GM23338 (cell line): Measurements from ENCODE around the gene ADAMTS20. TPM values are rescaled to one million over a fixed set of nuclear protein-coding genes. Genes with fewer than 3 reads are reported as not detected.

Experiments
- ATAC-seq: fragments of 200-7000 bp; cut with Tn5 transposase; 3 replicates; pipeline ENCODE4 v1.9.1; 2020
- DNase-seq: peaks from one replicate; pipeline ENCODE4 v3.0.0-alpha.2; 2015; ENCODE audit warnings: low spot score
- H2AFZ ChIP-seq: fragments of 200-600 bp; sonication (generic); 2 replicates; pipeline ENCODE4 v1.8.0; 2016; ENCODE audit warnings: antibody characterized with exemption, mild to moderate bottlenecking, moderate library complexity
- H3F3A ChIP-seq: fragments of 200-600 bp; sonication (generic); replicated peaks from 2 replicates; pipeline ENCODE4 v1.8.0; 2017; ENCODE audit warnings: antibody characterized with exemption, mixed run types, low read depth
- H3K27ac ChIP-seq: fragments of 200-600 bp; sonication (generic); 2 replicates; pipeline ENCODE4 v1.6.1; 2016; ENCODE audit warnings: low read depth
- H3K27me3 ChIP-seq: fragments of 200-600 bp; sonication (generic); 2 replicates; pipeline ENCODE4 v1.8.0; 2016; ENCODE audit warnings: mild to moderate bottlenecking, mixed run types, moderate library complexity; ENCODE audit not compliant: insufficient read depth
- H3K36me3 ChIP-seq: fragments of 200-600 bp; sonication (generic); 2 replicates; pipeline ENCODE4 v1.8.0; 2016; ENCODE audit warnings: mild to moderate bottlenecking; ENCODE audit not compliant: insufficient read depth
- H3K4me1 ChIP-seq: fragments of 200-600 bp; sonication (generic); 2 replicates; pipeline ENCODE4 v1.8.0; 2016; ENCODE audit warnings: mild to moderate bottlenecking, moderate library complexity; ENCODE audit not compliant: insufficient read depth
- H3K4me2 ChIP-seq: fragments of 200-600 bp; sonication (generic); 2 replicates; pipeline ENCODE4 v1.7.1; 2017; ENCODE audit warnings: mixed run types
- H3K4me3 ChIP-seq: fragments of 200-600 bp; sonication (generic); 2 replicates; pipeline ENCODE4 v1.6.1; 2016; ENCODE audit warnings: mixed run types
- H3K79me2 ChIP-seq: fragments of 200-600 bp; sonication (generic); replicated peaks from 2 replicates; pipeline ENCODE4 v1.8.0; 2017; ENCODE audit warnings: mild to moderate bottlenecking; ENCODE audit not compliant: insufficient read depth
- H3K9me2 ChIP-seq: fragments of 200-600 bp; sonication (generic); 2 replicates; pipeline ENCODE4 v1.8.0; 2017; ENCODE audit not compliant: insufficient read depth
- H4K20me1 ChIP-seq: fragments of 200-600 bp; sonication (generic); replicated peaks from 2 replicates; pipeline ENCODE4 v1.8.0; 2017; ENCODE audit warnings: mild to moderate bottlenecking; ENCODE audit not compliant: insufficient read depth
- H3K27ac Mint-ChIP-seq: 2 replicates; pipeline ENCODE4 v1.8.0; 2020; ENCODE audit warnings: inconsistent platforms, mild to moderate bottlenecking, moderate library complexity, mixed read lengths
- H3K27me3 Mint-ChIP-seq: 3 replicates; pipeline ENCODE4 v1.8.0; 2022; ENCODE audit warnings: low read depth, mild to moderate bottlenecking, moderate library complexity, mixed read lengths, inconsistent platforms; ENCODE audit not compliant: insufficient read depth, poor library complexity
- H3K36me3 Mint-ChIP-seq: 3 replicates; pipeline ENCODE4 v1.8.0; 2021; ENCODE audit warnings: low read depth, mild to moderate bottlenecking, inconsistent platforms, moderate library complexity, mixed read lengths
- H3K4me1 Mint-ChIP-seq: 3 replicates; pipeline ENCODE4 v1.8.0; 2020; ENCODE audit warnings: mild to moderate bottlenecking, inconsistent platforms, mixed read lengths
- H3K4me3 Mint-ChIP-seq: 3 replicates; pipeline ENCODE4 v1.8.0; 2021; ENCODE audit warnings: moderate library complexity, mild to moderate bottlenecking, inconsistent platforms, mixed read lengths
- H3K9me3 Mint-ChIP-seq: 3 replicates; pipeline ENCODE4 v1.8.0; 2020; ENCODE audit warnings: moderate library complexity, mild to moderate bottlenecking, inconsistent platforms, mixed read lengths
- CREB1 ChIP-seq: fragments of 250-450 bp; sonication (Bioruptor Pico); IDR thresholded peaks from 2 replicates; pipeline ENCODE4 v1.5.0; 2020; ENCODE audit warnings: low read depth, mild to moderate bottlenecking, moderate library complexity
- EZH2 ChIP-seq: fragments of 200-600 bp; sonication (generic); IDR thresholded peaks from one replicate; pipeline ENCODE4 v1.8.0; 2017; ENCODE audit warnings: antibody characterized with exemption, mild to moderate bottlenecking, low read depth; ENCODE audit not compliant: unreplicated experiment
- EZH2phosphoT487 ChIP-seq: fragments of 200-600 bp; sonication (generic); IDR thresholded peaks from one replicate; pipeline ENCODE4 v1.8.1; 2018; ENCODE audit warnings: antibody characterized with exemption; ENCODE audit not compliant: unreplicated experiment
- JUNB ChIP-seq: IDR thresholded peaks from one replicate; pipeline ENCODE4 v1.6.1; 2016; ENCODE audit warnings: antibody characterized with exemption; ENCODE audit not compliant: unreplicated experiment
- NANOG ChIP-seq: IDR thresholded peaks from 2 replicates; pipeline ENCODE4 v1.6.1; 2016; ENCODE audit warnings: antibody characterized with exemption, borderline replicate concordance
- POLR2AphosphoS5 ChIP-seq: IDR thresholded peaks from 2 replicates; pipeline ENCODE4 v1.6.1; 2016; ENCODE audit warnings: antibody characterized with exemption, low read depth
- STAT1 ChIP-seq: IDR thresholded peaks from one replicate; pipeline ENCODE4 v1.6.1; 2016; ENCODE audit warnings: antibody characterized with exemption; ENCODE audit not compliant: unreplicated experiment
- ZNF114 ChIP-seq: fragments of 250-450 bp; sonication (Bioruptor Pico); IDR thresholded peaks from 2 replicates; pipeline ENCODE4 v1.5.0; 2020; ENCODE audit warnings: mild to moderate bottlenecking, moderate library complexity
- ZNF331 ChIP-seq: fragments of 250-450 bp; sonication (Bioruptor Pico); IDR thresholded peaks from 2 replicates; pipeline ENCODE4 v1.5.0; 2020; ENCODE audit warnings: low read depth, mild to moderate bottlenecking, moderate library complexity
- polyA plus RNA-seq: library from polyadenylated mRNA; unstranded; fragments of >200 nt; fragmentation: Nextera tagmentation; extraction: Ambion mirVana; gene quantifications from 2 replicates; pipeline ENCODE4 v1.2.1, GENCODE V29; 2016
- total RNA-seq: library from RNA; depleted of rRNA; stranded (reverse); fragments of >200 nt; shearing (Covaris generic); gene quantifications from 2 replicates; pipeline ENCODE4 v1.2.3, GENCODE V29; 2014
- TF ChIP-seq, protein P1 (sequence below): fragments of 250-450 bp; sonication (Bioruptor Pico); IDR thresholded peaks from 2 replicates; pipeline ENCODE4 v1.5.0; 2020; ENCODE audit warnings: mild to moderate bottlenecking, moderate library complexity
- TF ChIP-seq, protein P2 (sequence below), 2 experiments: fragments of 200-600 bp in 1 of 2; sonication (generic) in 1 of 2; conservative IDR thresholded peaks; 2 replicates each; pipeline versions ENCODE4 v1.5.1 to v1.6.1; 2016 to 2017; ENCODE audit warnings: antibody characterized with exemption in 2 of 2, low read depth in 2 of 2, mild to moderate bottlenecking in 2 of 2, moderate library complexity in 1 of 2
- TF ChIP-seq, protein P3 (sequence below): IDR thresholded peaks from 2 replicates; pipeline ENCODE4 v1.6.1; 2016; ENCODE audit warnings: antibody characterized with exemption
- TF ChIP-seq, protein P4 (sequence below): IDR thresholded peaks from one replicate; pipeline ENCODE4 v1.6.1; 2018; ENCODE audit warnings: antibody characterized with exemption; ENCODE audit not compliant: unreplicated experiment

The ADAMTS20 gene
- total and polyA plus RNA-seq, 2 experiments from 2014 or later, result 2.0 to 9.3 TPM

DNA sequence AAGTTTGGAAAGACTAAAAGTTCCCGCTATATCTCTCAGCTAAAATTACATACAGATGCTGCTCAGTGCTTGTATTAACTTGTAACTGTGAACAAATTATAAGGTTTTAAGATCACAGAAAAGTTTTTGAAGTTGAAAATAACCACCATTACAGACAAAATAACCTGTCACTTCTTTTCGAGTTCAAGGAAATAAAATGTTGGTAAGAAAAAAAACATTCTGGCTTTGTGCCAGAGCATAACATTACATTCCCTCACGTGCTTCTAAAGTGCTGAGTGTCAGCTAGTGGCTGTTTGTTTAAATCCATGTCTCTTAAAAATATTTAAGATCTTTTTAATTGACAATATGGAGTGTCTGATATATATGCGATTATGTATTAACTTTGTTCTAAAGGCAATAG is 27.2 kb upstream of the ADAMTS20 start:
- Histone ChIP-seq H3K4me3 (no peak overlapping the region), H3K4me1 (no peaks in the 10 kb centered on the region), H3K27ac (no peak overlapping the region), H3K9me2 (0 out of 2 replicates have a peak, but pooled peaks cover 4% of the 10 kb centered on the region), H3K27me3 (no peaks in the 10 kb centered on the region), H3F3A (no peaks in the 10 kb centered on the region), H3K36me3 (no peaks in the 10 kb centered on the region), H2AFZ (peak overlapping the region; percentile 64; the same call in 1 of the 2 replicates), H3K79me2 (no peaks in the 10 kb centered on the region), H4K20me1 (no peaks in the 10 kb centered on the region), H3K4me2 (no peak overlapping the region)
- TF ChIP-seq POLR2AphosphoS5, result no peak
- no peak for TF ChIP-seq EZH2phosphoT487
- TF ChIP-seq, protein P1, sequence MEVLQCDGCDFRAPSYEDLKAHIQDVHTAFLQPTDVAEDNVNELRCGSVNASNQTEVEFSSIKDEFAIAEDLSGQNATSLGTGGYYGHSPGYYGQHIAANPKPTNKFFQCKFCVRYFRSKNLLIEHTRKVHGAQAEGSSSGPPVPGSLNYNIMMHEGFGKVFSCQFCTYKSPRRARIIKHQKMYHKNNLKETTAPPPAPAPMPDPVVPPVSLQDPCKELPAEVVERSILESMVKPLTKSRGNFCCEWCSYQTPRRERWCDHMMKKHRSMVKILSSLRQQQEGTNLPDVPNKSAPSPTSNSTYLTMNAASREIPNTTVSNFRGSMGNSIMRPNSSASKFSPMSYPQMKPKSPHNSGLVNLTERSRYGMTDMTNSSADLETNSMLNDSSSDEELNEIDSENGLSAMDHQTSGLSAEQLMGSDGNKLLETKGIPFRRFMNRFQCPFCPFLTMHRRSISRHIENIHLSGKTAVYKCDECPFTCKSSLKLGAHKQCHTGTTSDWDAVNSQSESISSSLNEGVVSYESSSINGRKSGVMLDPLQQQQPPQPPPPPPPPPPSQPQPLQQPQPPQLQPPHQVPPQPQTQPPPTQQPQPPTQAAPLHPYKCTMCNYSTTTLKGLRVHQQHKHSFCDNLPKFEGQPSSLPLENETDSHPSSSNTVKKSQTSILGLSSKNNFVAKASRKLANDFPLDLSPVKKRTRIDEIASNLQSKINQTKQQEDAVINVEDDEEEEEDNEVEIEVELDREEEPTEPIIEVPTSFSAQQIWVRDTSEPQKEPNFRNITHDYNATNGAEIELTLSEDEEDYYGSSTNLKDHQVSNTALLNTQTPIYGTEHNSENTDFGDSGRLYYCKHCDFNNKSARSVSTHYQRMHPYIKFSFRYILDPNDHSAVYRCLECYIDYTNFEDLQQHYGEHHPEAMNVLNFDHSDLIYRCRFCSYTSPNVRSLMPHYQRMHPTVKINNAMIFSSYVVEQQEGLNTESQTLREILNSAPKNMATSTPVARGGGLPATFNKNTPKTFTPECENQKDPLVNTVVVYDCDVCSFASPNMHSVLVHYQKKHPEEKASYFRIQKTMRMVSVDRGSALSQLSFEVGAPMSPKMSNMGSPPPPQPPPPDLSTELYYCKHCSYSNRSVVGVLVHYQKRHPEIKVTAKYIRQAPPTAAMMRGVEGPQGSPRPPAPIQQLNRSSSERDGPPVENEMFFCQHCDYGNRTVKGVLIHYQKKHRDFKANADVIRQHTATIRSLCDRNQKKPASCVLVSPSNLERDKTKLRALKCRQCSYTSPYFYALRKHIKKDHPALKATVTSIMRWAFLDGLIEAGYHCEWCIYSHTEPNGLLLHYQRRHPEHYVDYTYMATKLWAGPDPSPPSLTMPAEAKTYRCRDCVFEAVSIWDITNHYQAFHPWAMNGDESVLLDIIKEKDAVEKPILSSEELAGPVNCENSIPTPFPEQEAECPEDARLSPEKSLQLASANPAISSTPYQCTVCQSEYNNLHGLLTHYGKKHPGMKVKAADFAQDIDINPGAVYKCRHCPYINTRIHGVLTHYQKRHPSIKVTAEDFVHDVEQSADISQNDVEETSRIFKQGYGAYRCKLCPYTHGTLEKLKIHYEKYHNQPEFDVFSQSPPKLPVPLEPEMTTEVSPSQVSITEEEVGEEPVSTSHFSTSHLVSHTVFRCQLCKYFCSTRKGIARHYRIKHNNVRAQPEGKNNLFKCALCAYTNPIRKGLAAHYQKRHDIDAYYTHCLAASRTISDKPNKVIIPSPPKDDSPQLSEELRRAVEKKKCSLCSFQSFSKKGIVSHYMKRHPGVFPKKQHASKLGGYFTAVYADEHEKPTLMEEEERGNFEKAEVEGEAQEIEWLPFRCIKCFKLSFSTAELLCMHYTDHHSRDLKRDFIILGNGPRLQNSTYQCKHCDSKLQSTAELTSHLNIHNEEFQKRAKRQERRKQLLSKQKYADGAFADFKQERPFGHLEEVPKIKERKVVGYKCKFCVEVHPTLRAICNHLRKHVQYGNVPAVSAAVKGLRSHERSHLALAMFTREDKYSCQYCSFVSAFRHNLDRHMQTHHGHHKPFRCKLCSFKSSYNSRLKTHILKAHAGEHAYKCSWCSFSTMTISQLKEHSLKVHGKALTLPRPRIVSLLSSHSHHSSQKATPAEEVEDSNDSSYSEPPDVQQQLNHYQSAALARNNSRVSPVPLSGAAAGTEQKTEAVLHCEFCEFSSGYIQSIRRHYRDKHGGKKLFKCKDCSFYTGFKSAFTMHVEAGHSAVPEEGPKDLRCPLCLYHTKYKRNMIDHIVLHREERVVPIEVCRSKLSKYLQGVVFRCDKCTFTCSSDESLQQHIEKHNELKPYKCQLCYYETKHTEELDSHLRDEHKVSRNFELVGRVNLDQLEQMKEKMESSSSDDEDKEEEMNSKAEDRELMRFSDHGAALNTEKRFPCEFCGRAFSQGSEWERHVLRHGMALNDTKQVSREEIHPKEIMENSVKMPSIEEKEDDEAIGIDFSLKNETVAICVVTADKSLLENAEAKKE (CRISPR knock-in tag), result no peak
- TF ChIP-seq, protein P2, sequence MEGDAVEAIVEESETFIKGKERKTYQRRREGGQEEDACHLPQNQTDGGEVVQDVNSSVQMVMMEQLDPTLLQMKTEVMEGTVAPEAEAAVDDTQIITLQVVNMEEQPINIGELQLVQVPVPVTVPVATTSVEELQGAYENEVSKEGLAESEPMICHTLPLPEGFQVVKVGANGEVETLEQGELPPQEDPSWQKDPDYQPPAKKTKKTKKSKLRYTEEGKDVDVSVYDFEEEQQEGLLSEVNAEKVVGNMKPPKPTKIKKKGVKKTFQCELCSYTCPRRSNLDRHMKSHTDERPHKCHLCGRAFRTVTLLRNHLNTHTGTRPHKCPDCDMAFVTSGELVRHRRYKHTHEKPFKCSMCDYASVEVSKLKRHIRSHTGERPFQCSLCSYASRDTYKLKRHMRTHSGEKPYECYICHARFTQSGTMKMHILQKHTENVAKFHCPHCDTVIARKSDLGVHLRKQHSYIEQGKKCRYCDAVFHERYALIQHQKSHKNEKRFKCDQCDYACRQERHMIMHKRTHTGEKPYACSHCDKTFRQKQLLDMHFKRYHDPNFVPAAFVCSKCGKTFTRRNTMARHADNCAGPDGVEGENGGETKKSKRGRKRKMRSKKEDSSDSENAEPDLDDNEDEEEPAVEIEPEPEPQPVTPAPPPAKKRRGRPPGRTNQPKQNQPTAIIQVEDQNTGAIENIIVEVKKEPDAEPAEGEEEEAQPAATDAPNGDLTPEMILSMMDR (conservative IDR thresholded peaks at IDR 0.05; ENCODE audit: low read depth in 2 of 2), result no peak
- TF ChIP-seq STAT1, result no peak
- TF ChIP-seq JUNB, result no peak
- TF ChIP-seq ZNF114 (CRISPR knock-in tag), result no peak
- TF ChIP-seq EZH2, result no peak
- no peak for TF ChIP-seq ZNF331 (CRISPR knock-in tag)
- TF ChIP-seq NANOG, result no peak
- TF ChIP-seq, protein P3, sequence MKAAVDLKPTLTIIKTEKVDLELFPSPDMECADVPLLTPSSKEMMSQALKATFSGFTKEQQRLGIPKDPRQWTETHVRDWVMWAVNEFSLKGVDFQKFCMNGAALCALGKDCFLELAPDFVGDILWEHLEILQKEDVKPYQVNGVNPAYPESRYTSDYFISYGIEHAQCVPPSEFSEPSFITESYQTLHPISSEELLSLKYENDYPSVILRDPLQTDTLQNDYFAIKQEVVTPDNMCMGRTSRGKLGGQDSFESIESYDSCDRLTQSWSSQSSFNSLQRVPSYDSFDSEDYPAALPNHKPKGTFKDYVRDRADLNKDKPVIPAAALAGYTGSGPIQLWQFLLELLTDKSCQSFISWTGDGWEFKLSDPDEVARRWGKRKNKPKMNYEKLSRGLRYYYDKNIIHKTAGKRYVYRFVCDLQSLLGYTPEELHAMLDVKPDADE, result no peak
- TF ChIP-seq, protein P4, sequence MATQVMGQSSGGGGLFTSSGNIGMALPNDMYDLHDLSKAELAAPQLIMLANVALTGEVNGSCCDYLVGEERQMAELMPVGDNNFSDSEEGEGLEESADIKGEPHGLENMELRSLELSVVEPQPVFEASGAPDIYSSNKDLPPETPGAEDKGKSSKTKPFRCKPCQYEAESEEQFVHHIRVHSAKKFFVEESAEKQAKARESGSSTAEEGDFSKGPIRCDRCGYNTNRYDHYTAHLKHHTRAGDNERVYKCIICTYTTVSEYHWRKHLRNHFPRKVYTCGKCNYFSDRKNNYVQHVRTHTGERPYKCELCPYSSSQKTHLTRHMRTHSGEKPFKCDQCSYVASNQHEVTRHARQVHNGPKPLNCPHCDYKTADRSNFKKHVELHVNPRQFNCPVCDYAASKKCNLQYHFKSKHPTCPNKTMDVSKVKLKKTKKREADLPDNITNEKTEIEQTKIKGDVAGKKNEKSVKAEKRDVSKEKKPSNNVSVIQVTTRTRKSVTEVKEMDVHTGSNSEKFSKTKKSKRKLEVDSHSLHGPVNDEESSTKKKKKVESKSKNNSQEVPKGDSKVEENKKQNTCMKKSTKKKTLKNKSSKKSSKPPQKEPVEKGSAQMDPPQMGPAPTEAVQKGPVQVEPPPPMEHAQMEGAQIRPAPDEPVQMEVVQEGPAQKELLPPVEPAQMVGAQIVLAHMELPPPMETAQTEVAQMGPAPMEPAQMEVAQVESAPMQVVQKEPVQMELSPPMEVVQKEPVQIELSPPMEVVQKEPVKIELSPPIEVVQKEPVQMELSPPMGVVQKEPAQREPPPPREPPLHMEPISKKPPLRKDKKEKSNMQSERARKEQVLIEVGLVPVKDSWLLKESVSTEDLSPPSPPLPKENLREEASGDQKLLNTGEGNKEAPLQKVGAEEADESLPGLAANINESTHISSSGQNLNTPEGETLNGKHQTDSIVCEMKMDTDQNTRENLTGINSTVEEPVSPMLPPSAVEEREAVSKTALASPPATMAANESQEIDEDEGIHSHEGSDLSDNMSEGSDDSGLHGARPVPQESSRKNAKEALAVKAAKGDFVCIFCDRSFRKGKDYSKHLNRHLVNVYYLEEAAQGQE, result no peak
- TF ChIP-seq CREB1, result no peak
- Mint-ChIP-seq H3K9me3 (no peaks in the 10 kb centered on the region), H3K4me3 (no peak overlapping the region), H3K27ac (no peak overlapping the region; the same call in 1 of the 2 replicates), H3K27me3 (peaks cover 1% of the 10 kb centered on the region), H3K4me1 (peaks cover 6% of the 10 kb centered on the region; the same call in 2 of the 3 replicates), H3K36me3 (no peaks in the 10 kb centered on the region)
- ATAC-seq (no peak), DNase-seq (no peak)
